ENCODE measurements around the gene KLF11.

- no peak for TF ChIP-seq POLR2AphosphoS5 (IDR thresholded peaks at IDR 0.05; ENCODE audit: low read depth, low read length)
- TF ChIP-seq PBX3 (IDR thresholded peaks at IDR 0.05) = no peak
- no peak for TF ChIP-seq SMC3 (IDR thresholded peaks at IDR 0.05; ENCODE audit: low read depth, low read length)
- no peak for TF ChIP-seq CTCF (IDR thresholded peaks at IDR 0.05)
- TF ChIP-seq EP300 (IDR thresholded peaks at IDR 0.05; ENCODE audit: borderline replicate concordance in 1 of 2, low read depth in 1 of 2, low read length in 1 of 2) = no peak
- TF ChIP-seq NFIC (IDR thresholded peaks at IDR 0.05; ENCODE audit: borderline replicate concordance) = no peak
- TF ChIP-seq USF2 (IDR thresholded peaks at IDR 0.05; ENCODE audit: borderline replicate concordance, low read depth, low read length) = no peak
- no peak for TF ChIP-seq MXI1 (IDR thresholded peaks at IDR 0.05; ENCODE audit: low read depth, low read length)
Measured at GRCh38 chr2:10032746-10033105, 10.6 kb upstream of the KLF11 start.
